D721Med (cell line): Measurements from ENCODE around the gene HS2ST1.
"Not testable (repeated sequence)": the region's sequence is repeated elsewhere in the genome, so short reads cannot be mapped to it uniquely, and the experiment has no call there.

Experiments used
- DNase-seq: peaks from one replicate; pipeline ENCODE4 v3.0.0; 2011; ENCODE audit warnings: low spot score; ENCODE audit not compliant: insufficient read length
- FAIRE-seq: peaks from 2 replicates; lab custom pipeline; 2011; peaks lifted over from hg19 to GRCh38; lab: Jason Lieb, UNC
- TF ChIP-seq, protein P1 (sequence below): IDR thresholded peaks from 2 replicates; pipeline ENCODE4 v1.5.1; 2012; ENCODE audit warnings: mild to moderate bottlenecking, control low read depth; ENCODE audit not compliant: insufficient read depth; ENCODE audit errors: missing control alignments

Gene HS2ST1

DNA sequence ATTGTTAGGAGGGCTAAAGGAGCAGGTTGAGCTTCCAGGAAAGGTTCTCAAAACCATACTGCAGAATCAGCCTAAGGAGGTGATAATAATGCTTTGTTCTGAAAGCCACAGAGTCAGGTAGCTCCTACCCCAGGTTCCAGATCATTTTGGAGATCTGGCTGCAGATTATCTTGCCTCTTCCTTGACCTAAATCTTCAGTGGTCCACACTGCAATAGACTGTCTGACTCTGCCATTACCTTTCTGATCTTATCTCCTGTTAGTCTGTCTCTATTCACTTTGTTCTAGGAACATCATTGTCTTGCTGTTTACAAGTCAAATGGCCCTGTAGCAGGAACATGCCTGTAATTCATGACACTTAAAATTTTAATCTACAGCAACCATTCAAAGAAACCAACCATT lies 73.0 kb downstream of the HS2ST1 start:
- TF ChIP-seq, protein P1, sequence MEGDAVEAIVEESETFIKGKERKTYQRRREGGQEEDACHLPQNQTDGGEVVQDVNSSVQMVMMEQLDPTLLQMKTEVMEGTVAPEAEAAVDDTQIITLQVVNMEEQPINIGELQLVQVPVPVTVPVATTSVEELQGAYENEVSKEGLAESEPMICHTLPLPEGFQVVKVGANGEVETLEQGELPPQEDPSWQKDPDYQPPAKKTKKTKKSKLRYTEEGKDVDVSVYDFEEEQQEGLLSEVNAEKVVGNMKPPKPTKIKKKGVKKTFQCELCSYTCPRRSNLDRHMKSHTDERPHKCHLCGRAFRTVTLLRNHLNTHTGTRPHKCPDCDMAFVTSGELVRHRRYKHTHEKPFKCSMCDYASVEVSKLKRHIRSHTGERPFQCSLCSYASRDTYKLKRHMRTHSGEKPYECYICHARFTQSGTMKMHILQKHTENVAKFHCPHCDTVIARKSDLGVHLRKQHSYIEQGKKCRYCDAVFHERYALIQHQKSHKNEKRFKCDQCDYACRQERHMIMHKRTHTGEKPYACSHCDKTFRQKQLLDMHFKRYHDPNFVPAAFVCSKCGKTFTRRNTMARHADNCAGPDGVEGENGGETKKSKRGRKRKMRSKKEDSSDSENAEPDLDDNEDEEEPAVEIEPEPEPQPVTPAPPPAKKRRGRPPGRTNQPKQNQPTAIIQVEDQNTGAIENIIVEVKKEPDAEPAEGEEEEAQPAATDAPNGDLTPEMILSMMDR = no peak
- FAIRE-seq (no peak), DNase-seq (no peak)

DNA sequence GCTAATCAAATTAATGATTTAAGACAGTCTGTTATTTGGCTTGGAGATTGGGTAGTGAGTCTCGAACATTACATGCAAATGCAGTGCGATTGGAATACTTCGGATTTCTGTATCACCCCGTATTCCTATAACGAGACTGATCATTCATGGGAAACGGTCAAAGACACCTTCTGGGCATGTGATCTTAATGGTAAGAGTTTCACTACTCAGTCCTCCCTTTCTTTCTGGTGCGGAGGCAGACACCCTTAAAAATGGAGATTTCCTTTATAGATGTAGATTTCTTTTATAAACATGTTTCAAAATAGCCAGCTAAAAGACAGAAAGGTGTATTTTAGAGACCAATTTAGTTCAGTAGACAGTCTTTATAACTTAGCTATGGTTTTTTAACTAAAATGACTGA lies 74.4 kb downstream of the HS2ST1 start:
- FAIRE-seq = no peak
- DNase-seq = no peak
- TF ChIP-seq, protein P1 = no peak

DNA sequence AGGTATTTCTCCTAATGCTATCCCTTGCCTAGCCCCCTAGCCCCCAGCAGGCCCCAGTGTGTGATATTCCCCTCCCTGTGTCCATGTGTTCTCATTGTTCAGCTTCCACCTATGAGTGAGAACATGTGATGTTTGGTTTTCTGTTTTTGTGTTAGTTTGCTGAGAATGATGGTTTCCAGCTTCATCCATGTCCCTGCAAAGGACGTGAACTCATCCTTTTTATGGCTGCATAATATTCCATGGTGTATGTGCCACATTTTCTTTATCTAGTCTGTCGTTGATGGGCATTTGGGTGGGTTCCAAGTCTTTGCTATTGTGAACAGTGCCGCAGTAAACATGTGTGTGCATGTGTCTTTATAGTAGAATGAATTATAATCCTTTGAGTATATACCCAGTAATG lies 75.3 kb downstream of the HS2ST1 start:
- not testable (repeated sequence) for DNase-seq, FAIRE-seq

DNA sequence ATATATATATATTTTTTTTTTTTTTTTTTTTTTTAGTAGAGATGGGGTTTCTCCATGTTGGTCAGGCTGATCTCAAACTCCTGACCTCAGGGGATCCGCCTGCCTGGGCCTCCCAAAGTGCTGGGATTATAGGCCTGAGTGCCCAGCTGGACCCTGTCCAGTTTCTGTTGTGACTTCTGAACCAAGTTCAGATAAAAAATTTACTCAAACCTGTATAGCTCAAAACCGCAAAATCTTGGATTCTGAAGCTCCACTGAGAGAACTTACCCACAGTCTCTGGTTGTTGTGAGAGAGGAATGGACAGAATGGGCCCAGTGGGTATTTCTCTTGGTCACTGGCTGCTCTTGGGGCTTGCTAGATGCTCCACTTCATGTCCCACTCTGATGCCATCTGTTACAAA lies 76.4 kb downstream of the HS2ST1 start:
- DNase-seq (no peak), FAIRE-seq (no peak)
- TF ChIP-seq, protein P1 = no peak

DNA sequence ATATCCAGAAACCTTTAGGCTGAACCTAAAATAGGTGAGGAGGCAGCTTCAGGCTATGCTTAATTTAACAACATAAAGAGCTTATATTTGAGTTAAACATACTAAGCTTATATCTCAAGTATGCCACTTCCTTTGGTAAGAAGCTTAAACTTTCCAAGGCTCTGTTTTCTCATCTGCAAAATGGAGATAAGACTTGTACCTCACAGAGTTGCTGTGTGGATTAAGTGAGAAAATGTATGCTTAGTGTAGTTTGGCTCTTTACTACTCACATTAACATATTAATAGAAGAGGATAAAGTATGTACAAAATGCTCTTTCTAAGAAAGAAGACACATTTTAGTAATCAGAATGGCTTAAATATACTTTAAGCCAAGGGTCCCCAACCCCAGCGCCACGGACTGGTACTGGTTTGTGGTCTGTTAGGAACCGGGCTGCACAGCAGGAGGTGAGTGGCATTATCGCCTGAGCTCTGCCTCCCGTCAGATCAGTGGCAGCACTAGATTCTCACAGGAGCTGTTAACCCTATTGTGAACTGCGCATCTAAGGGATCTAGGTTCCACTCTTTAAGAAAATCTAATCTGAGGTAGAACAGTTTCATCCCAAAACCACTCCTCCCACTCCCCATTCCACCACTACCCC lies 77.2 kb downstream of the HS2ST1 start:
- FAIRE-seq (no peak), DNase-seq (no peak)
- TF ChIP-seq, protein P1 = no peak

DNA sequence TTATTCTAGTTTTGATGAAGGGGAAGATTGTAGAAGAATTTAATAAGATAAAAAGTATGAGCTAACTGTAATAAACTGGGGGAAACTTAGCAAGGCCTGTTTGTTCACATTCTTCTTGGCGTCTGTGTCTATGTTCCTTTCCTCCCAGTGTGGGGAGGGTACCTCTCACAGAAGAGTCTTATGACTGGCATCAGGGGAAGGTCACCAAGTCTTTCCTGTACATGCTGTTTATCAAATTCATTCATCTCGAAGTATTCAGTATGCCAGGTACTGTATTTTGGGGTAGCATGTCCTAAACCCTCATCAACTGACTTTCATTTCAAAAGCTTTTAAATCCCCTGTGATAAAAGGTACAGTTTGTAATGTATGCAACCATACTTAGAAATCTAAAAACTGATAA lies 78.4 kb downstream of the HS2ST1 start:
- TF ChIP-seq, protein P1 = no peak
- no peak for DNase-seq
- FAIRE-seq = no peak

DNA sequence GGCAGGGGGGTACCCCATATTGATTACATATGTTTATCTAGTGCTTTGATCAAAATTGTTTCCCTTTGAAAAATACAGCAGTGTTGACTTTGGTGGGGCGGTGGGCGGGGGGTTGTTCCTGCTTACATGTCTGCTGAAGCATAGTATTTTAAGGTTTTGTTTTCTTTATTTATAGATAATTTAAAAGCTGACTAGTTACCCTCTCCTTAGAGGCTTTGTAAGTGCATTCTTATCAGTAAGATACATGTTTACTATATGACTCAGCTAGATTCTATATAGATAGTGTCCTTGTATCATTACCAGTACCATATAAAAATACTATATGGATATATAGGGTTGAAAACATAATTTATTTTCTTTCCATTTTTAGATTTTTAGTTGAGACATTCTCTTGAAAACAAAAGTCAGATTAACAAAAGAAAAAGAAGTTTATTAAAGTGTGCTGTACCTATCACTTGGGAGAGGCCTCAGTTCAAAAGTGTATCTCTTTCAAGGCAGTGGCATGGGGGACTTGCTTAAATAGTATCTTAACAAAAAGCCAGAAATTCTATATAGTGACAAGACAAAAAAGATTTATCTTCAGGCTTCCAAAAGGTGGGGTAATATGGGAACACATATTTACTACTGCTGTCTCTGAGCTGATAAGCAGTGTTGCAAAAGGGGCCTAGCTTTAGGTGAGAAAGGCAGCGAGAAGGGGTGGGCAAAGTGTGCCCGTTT lies 79.0 kb downstream of the HS2ST1 start:
- FAIRE-seq = no peak
- TF ChIP-seq, protein P1 = no peak
- no peak for DNase-seq
